Fibroblast of skin of right quadriceps (primary cell): ENCODE results near the gene GBE1.
A peak's percentile ranks its signal among the peaks of the same experiment; 100 is the strongest.
"Not testable (repeated sequence)": the region's sequence is repeated elsewhere in the genome, so short reads cannot be mapped to it uniquely, and the experiment has no call there.

Experiments used
- DNase-seq: peaks from one replicate; pipeline ENCODE4 v3.0.0-alpha.2; 2013

The GBE1 gene

GRCh38 chr3:81752604-81753003 lies 8.8 kb downstream of the GBE1 start:
- DNase-seq = no peak

GRCh38 chr3:81749265-81749664 lies 12.2 kb downstream of the GBE1 start:
- DNase-seq = peak; percentile 88

- DNase-seq = not testable (repeated sequence)
Observed at GRCh38 chr3:81747280-81747679, 14.2 kb downstream of the GBE1 start.

- peak; percentile 97 for DNase-seq
Observed at GRCh38 chr3:81744366-81744765, 17.1 kb downstream of the GBE1 start.

- DNase-seq = peak; percentile 99
Observed at GRCh38 chr3:81743096-81744025, 18.1 kb downstream of the GBE1 start.

- peak; percentile 37 for DNase-seq
Observed at GRCh38 chr3:81742581-81742980, 18.9 kb downstream of the GBE1 start.

GRCh38 chr3:81741216-81741615 lies 20.2 kb downstream of the GBE1 start:
- DNase-seq = peak; percentile 67

GRCh38 chr3:81740731-81741130 lies 20.7 kb downstream of the GBE1 start:
- DNase-seq = no peak

- no peak for DNase-seq
Observed at GRCh38 chr3:81735334-81735733, 26.1 kb downstream of the GBE1 start.

GRCh38 chr3:81734742-81735141 lies 26.7 kb downstream of the GBE1 start:
- no peak for DNase-seq

GRCh38 chr3:81732642-81733041 lies 28.8 kb downstream of the GBE1 start:
- no peak for DNase-seq

GRCh38 chr3:81728766-81729544 lies 32.5 kb downstream of the GBE1 start:
- DNase-seq = peak; percentile 83

- DNase-seq = peak; percentile 71
Observed at GRCh38 chr3:81726735-81727134, 34.7 kb downstream of the GBE1 start.

GRCh38 chr3:81726132-81726531 lies 35.3 kb downstream of the GBE1 start:
- DNase-seq = peak; percentile 72

- peak; percentile 43 for DNase-seq
Observed at GRCh38 chr3:81723732-81724313, 37.6 kb downstream of the GBE1 start.

GRCh38 chr3:81718311-81718710 lies 43.1 kb downstream of the GBE1 start:
- no peak for DNase-seq

GRCh38 chr3:81716870-81717509 lies 44.5 kb downstream of the GBE1 start:
- peak; percentile 57 for DNase-seq

- DNase-seq = no peak
Observed at GRCh38 chr3:81713031-81713430, 48.4 kb downstream of the GBE1 start.

GRCh38 chr3:81709606-81710005 lies 51.8 kb downstream of the GBE1 start:
- no peak for DNase-seq

- DNase-seq = no peak
Observed at GRCh38 chr3:81707996-81708395, 53.4 kb downstream of the GBE1 start.

GRCh38 chr3:81702126-81702525 lies 59.3 kb downstream of the GBE1 start:
- DNase-seq = no peak

- no peak for DNase-seq
Observed at GRCh38 chr3:81699536-81700320, 61.7 kb downstream of the GBE1 start.
